ENCODE results near the gene NAPSA.

DNA sequence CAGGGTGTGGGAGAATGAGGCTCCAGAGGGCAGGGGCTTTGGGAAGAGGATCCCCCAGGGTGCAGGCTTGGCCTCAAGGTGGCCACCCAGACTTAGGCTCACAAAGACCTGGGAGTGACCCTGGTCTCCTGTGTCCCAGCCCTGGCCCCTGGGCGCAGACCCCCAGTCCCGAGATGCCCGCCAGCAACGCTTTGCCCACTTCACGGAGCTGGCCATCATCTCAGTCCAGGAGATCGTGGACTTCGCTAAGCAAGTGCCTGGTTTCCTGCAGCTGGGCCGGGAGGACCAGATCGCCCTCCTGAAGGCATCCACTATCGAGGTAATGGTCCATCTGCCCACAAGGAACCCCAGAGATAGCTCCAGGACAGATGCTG is 13.4 kb upstream of the NAPSA start:
- TF ChIP-seq, protein P1, sequence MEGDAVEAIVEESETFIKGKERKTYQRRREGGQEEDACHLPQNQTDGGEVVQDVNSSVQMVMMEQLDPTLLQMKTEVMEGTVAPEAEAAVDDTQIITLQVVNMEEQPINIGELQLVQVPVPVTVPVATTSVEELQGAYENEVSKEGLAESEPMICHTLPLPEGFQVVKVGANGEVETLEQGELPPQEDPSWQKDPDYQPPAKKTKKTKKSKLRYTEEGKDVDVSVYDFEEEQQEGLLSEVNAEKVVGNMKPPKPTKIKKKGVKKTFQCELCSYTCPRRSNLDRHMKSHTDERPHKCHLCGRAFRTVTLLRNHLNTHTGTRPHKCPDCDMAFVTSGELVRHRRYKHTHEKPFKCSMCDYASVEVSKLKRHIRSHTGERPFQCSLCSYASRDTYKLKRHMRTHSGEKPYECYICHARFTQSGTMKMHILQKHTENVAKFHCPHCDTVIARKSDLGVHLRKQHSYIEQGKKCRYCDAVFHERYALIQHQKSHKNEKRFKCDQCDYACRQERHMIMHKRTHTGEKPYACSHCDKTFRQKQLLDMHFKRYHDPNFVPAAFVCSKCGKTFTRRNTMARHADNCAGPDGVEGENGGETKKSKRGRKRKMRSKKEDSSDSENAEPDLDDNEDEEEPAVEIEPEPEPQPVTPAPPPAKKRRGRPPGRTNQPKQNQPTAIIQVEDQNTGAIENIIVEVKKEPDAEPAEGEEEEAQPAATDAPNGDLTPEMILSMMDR (IDR thresholded peaks at IDR 0.05; ENCODE audit: low read depth, low read length) = no peak
- TF ChIP-seq EZH2phosphoT487 (IDR thresholded peaks at IDR 0.05; ENCODE audit: low read depth) = no peak
